SKM-1 (cell line): ENCODE results near the gene PLPP1.

ENCODE experiments used
- DNase-seq: peaks from one replicate; lab custom pipeline; 2025; ENCODE audit not compliant: unreplicated experiment; lab: John Stamatoyannopoulos, UW

Gene PLPP1

DNA sequence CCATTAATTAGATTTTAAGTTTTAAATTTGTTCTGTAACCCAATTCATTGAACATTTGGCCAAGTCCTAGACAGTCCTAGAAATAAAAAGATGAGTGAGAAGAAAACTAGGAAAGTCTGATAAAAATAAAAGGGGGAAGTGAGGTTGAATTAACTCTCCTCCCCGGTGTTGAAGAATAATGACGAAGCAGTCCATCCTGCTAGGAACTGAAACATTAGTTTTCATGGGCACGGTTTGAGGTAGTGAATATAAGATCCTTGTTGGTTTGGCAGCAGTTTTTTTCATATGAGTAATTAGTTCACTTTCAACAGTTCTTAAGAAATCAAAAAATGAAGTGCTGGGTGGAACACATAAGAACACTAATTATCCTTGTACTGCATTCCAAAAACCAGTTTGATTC lies 123.9 kb downstream of the PLPP1 start:
- DNase-seq: no peak

DNA sequence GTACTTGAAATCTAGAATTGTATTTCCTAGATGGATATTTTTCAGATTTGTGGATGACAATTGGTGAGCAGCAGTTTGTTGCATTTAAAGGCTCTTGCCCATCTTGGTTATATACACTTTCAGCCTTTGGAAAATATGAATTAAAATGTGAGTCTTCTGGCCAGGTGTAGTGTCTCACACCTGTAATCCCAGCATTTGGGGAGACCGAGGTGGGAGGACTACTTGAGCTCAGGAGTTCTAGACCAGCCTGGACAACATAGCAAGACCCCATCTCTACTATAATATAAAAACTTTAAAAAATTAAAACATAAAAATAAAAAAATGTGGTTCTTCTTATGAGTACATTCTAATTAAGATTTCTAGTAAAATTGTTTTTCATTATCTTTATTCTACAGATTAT lies 125.0 kb downstream of the PLPP1 start:
- no peak for DNase-seq

GRCh38 chr5:55407984-55408383 lies 126.8 kb downstream of the PLPP1 start:
- DNase-seq: no peak

- DNase-seq: no peak
These were observed 127.6 kb downstream of the PLPP1 start for GRCh38 chr5:55407059-55407684.

GRCh38 chr5:55406292-55406691 lies 128.5 kb downstream of the PLPP1 start:
- DNase-seq: no peak

GRCh38 chr5:55402199-55402598 lies 132.6 kb downstream of the PLPP1 start:
- DNase-seq: no peak

DNA sequence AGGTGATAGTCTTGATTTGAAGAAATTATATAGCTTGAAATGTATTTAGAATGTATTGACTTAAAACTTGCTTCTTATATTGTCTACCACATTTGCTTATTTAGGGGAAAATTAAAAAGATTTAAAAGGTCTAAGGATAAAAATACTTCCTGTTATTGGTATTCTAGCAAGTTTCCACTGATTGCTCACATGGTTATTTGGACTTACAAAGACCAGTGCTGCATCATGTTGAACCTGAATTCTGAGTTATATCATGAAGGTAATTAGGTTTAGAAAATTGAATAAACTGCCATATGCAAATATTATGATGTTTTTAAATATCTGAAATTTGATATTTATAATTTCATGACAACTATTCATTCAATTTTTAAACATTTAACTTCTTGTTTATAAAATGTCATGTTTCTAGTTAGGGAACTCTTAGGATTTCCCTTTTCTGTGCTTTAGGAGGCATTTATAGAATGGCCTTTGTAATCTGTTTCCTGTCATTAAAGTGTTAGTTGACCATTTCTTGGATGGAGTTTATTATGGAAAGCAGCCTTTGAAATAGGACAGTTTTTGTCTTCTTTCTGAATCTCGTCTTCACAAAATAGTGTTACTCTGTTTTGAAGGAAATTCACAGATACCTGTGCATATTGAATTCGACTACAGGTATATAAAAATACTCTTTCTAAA lies 141.1 kb downstream of the PLPP1 start:
- DNase-seq: no peak

GRCh38 chr5:55392669-55393068 lies 142.1 kb downstream of the PLPP1 start:
- no peak for DNase-seq

- no peak for DNase-seq
These were observed 143.1 kb downstream of the PLPP1 start for GRCh38 chr5:55391707-55392106.

DNA sequence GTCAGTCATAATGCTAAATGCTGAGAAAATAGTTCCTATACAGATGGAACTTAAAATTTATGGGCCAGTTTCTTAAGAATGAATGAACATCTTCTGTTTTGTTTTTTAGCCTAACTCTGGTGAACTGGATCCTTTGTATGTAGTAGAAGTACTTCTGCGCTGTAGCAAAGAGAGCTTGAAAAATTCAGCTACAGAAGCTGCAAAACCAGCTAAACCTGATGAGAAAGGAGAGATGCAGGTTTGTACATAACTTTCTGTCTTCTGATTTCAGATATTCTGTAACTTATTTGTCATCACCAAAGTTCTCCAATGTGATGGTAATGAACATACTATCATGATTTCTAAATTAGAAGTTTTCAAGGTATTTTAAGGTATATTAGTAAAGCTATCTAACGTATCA lies 146.9 kb downstream of the PLPP1 start:
- no peak for DNase-seq

- DNase-seq: no peak
These were observed 148.4 kb downstream of the PLPP1 start for GRCh38 chr5:55386356-55386755.

DNA sequence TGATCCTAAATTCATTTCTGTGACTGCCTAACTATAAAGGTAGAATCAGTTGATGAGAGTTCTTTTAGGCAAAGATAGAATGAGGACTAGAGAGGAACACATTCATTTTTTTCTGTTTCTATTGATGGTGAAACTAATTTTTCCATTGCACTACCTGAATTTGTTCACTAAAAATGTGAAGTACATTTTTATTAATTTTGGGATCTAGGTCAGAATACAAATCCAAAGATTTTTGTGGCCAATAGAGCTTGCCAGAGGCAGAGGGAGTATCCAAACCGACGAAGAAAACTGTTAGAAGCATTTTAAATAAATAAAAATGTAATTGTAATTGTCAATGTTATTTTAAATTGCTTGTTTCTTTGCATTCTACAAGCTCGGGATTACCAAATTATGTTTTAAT lies 148.9 kb downstream of the PLPP1 start:
- DNase-seq: no peak

DNA sequence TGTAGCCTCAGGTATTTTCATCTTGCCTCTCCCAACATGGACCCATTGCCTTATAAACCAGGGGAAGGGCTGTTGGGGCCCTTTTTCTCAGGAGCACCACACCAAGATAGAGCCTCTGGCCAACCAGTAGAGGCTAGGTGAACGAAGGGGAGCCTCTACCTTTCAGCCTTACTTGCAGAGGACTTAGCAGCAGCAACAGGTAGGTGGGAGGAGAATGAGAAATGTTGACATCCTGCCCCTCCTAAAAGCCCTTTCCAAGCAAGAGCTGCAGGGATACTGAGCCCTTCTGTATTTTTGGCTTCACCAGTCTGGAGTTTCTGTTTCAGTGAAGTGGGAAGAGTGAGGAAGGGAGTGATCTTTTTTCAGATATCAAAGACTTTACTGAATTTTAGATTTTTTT lies 149.5 kb downstream of the PLPP1 start:
- no peak for DNase-seq

DNA sequence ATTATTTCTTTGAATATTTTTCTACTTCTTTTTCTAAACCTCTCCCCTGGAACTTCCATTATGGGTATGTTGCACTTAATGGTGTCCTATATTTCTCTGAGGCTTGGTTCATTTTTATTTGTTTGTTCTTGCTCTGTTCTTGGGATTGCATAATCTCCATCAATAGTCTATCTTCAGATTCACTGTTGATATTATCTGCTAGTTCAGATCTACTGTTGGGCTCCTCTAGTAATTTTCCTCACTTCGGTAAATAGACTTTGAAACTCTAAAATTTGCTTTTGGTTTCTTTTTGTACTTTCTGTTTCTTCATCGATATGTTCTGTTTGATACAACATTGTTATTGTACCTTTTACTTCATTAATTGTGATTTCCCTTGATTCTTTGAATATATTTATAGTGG lies 150.7 kb downstream of the PLPP1 start:
- DNase-seq: no peak

- no peak for DNase-seq
These were observed 151.5 kb downstream of the PLPP1 start for GRCh38 chr5:55383254-55383653.

GRCh38 chr5:55377810-55378209 lies 157.0 kb downstream of the PLPP1 start:
- DNase-seq: no peak
